GM13976 (cell line): ENCODE data around the gene ZCWPW2.

Source experiments
- DNase-seq: peaks from one replicate; pipeline ENCODE4 v3.0.0; 2012; ENCODE audit warnings: low spot score
- CTCF ChIP-seq: IDR thresholded peaks from 2 replicates; pipeline ENCODE4 v1.5.1; 2012; ENCODE audit warnings: borderline replicate concordance, mild to moderate bottlenecking; ENCODE audit not compliant: insufficient read depth; ENCODE audit errors: extremely low read depth, missing control alignments, control extremely low read depth
- in situ Hi-C: fragments of 300-500 bp; cut with MboI; formaldehyde crosslinking; loops from one replicate; pipeline ENCODE4 v1.12.0; 2022; ENCODE audit warnings: low sequenced_read_pairs, mixed read lengths, inconsistent platforms; ENCODE audit not compliant: unreplicated experiment

Gene ZCWPW2

GRCh38 chr3:28547677-28548076 is 199.2 kb downstream of the ZCWPW2 start:
- no peak for TF ChIP-seq CTCF
- in situ Hi-C loops, result no loop called here
- no peak for DNase-seq

DNA sequence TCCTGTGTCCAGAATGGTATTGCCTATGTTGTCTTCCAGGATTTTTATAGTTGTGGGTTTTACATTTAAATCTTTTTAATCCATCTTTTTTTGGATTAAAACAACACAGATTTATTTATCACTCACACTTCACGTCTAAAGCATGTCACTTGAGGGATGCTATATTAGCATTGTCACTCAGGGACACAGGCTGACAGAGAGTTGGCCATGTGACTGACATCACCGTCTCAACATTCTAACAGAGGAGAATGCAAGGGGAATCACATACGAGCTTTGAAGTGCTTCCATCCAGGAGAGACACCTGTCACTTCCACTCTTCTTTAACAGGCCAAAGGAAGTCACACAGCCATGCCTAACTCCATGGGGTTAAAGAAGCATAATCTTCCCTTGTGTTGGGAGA is 204.7 kb downstream of the ZCWPW2 start:
- no peak for DNase-seq
- in situ Hi-C loops, result no loop called here
- TF ChIP-seq CTCF, result no peak

DNA sequence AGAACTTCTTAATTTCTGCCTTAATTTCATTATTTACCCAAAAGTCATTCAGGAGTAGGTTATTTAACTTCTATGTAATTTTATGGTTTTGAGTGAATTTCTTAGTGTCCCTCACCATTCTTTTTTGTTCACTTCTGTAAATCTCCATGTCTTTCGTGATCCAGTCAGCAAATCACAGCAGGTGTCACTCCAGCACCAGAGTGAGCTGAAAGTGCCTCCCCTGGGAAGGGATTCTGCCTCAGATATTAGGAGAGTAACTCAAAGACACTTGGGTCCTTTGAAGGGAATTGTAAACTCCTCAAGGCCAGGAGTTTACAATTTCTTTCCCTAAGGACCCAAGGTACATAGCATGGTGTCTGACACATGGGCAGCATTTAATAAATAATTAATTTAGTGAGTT is 207.7 kb downstream of the ZCWPW2 start:
- in situ Hi-C loops, result no loop called here
- no peak for TF ChIP-seq CTCF
- no peak for DNase-seq

DNA sequence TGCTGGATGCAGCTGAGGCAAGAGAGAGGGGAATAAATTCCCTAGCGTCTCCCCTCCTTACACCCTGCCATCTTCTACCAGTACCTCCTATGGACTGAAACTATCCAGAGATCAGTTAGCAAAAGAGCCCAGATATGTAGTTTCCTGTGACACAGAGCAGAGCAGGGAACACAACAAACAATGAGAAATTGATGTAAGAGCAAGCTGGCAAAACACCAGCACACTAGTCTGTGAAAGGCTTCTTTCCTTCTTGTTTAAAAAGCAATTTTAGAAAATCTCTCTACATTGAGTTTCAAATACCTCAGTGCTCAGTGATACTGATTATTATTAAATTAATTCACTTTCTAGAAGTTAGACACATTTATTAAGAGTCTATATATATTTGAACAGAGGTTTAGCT is 215.7 kb downstream of the ZCWPW2 start:
- in situ Hi-C loops, result no loop called here
- no peak for DNase-seq
- TF ChIP-seq CTCF, result no peak

DNA sequence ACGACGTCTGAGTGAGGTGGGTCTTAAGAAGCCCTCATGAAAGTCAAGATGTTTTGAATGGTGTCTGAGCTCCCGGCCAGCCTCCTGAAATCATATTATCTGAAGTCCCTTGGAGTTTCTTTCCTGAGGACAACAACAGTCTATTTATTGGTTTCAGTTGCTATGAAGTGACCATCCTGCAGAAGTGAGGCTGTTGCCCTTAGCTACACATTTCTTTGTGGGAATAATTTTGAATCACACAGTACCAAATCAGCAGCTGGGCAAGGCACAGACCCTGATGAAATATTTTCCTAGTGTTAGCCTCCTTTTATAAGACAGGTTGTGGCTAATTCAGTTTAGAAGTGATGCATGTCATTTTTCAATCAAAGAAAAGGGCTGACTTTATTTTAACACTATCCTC is 220.8 kb downstream of the ZCWPW2 start:
- no peak for TF ChIP-seq CTCF
- DNase-seq, result no peak
- in situ Hi-C loops, result no loop called here

DNA sequence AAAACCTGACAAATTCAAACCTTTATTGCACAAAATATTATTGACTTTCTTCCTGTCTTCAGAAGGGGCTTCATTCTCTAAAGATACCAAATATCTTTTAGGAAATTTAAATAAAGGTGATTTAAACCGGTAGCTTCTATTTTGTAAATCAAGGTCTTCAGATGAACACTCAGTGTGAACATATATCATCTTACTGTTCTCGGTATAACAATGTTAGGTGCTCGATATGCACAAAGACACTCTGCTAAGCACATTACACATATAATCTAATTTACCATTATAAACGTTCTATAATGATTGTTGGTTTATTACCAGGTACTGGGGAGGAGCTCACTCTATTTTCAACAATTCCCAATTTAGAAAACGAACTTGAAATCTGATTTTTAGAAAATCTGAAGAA is 225.5 kb downstream of the ZCWPW2 start:
- no peak for DNase-seq
- no peak for TF ChIP-seq CTCF
- in situ Hi-C loops, result no loop called here
